Fibroblast of lung (primary cell): ENCODE results near the gene HPN. TPM values are rescaled to one million over a fixed set of nuclear protein-coding genes. Genes with fewer than 3 reads are reported as not detected.

ENCODE experiments used
- DNase-seq, 2 donors: peaks; one replicate each; pipeline versions ENCODE4 v3.0.0 to v3.0.0-alpha.2; 2010; ENCODE audit warnings: low read depth in 2 of 2
- H2AFZ ChIP-seq: 2 replicates; pipeline ENCODE4 v1.5.1; 2012; ENCODE audit warnings: low read length, control low read depth, inconsistent platforms
- H3K27ac ChIP-seq: 2 replicates; pipeline ENCODE4 v1.5.1; 2011; ENCODE audit warnings: low read length, control low read depth; ENCODE audit not compliant: insufficient read depth
- H3K27me3 ChIP-seq: 2 replicates; pipeline ENCODE4 v1.5.1; 2011; ENCODE audit warnings: mild to moderate bottlenecking, low read length; ENCODE audit not compliant: control insufficient read depth, insufficient read depth
- H3K36me3 ChIP-seq: 2 replicates; pipeline ENCODE4 v1.5.1; 2011; ENCODE audit warnings: low read length; ENCODE audit not compliant: control insufficient read depth, insufficient read depth
- H3K4me1 ChIP-seq: 2 replicates; pipeline ENCODE4 v1.5.1; 2011; ENCODE audit warnings: low read length; ENCODE audit not compliant: control insufficient read depth, insufficient read depth; ENCODE audit errors: extremely low read depth
- H3K4me2 ChIP-seq: 2 replicates; pipeline ENCODE4 v1.5.1; 2011; ENCODE audit warnings: low read length, control low read depth; ENCODE audit not compliant: insufficient read depth; ENCODE audit errors: extremely low read depth
- H3K4me3 ChIP-seq, 4 experiments: fragments of 200-600 bp in 1 of 4; sonication (generic) in 1 of 4; replicated peaks in 1 of 4; 2 replicates each; pipeline ENCODE4 v1.5.1; 2011 to 2016; ENCODE audit warnings: low read length in 4 of 4, low read depth in 3 of 4, mild to moderate bottlenecking in 3 of 4, control low read depth in 2 of 4, inconsistent platforms in 1 of 4, mixed read lengths in 1 of 4; ENCODE audit not compliant: insufficient read depth in 1 of 4; ENCODE audit errors: control extremely low read depth in 1 of 4
- H3K79me2 ChIP-seq: 2 replicates; pipeline ENCODE4 v1.5.1; 2012; ENCODE audit warnings: mild to moderate bottlenecking, low read length, inconsistent platforms; ENCODE audit not compliant: control insufficient read depth, insufficient read depth
- H3K9ac ChIP-seq: 2 replicates; pipeline ENCODE4 v1.5.1; 2011; ENCODE audit warnings: mild to moderate bottlenecking, low read length, control low read depth; ENCODE audit not compliant: insufficient read depth
- H3K9me3 ChIP-seq: 2 replicates; pipeline ENCODE4 v1.5.1; 2012; ENCODE audit warnings: low read depth, low read length; ENCODE audit not compliant: control insufficient read depth, insufficient read depth
- H4K20me1 ChIP-seq: 2 replicates; pipeline ENCODE4 v1.5.1; 2011; ENCODE audit warnings: low read length; ENCODE audit not compliant: control insufficient read depth, insufficient read depth; ENCODE audit errors: extremely low read depth
- CTCF ChIP-seq, 2 donors: IDR thresholded peaks in 1 of 2; conservative IDR thresholded peaks in 1 of 2; 1 replicate in 1 of 2; 2 replicates in 1 of 2; pipeline ENCODE4 v1.5.1; 2011 to 2012; ENCODE audit warnings: low read length in 2 of 2, control low read depth in 1 of 2, inconsistent platforms in 1 of 2, low read depth in 1 of 2, mild to moderate bottlenecking in 1 of 2
- EZH2 ChIP-seq: IDR thresholded peaks from 2 replicates; pipeline ENCODE4 v1.5.1; 2012; ENCODE audit warnings: low read length, control low read depth, mild to moderate bottlenecking; ENCODE audit errors: missing control alignments
- polyA plus RNA-seq, 2 donors: library from polyadenylated mRNA; depleted of rRNA in 1 of 2; stranded (reverse) in 1 of 2; unstranded in 1 of 2; fragments of >200 nt; gene quantifications; 2 replicates each; pipeline ENCODE4 v1.2.1, GENCODE V29; 2011 to 2012; ENCODE audit warnings: missing spikeins in 1 of 2
- total RNA-seq: library from RNA; depleted of rRNA; stranded (reverse); fragments of >200 nt; gene quantifications from 2 replicates; pipeline ENCODE4 v1.2.1, GENCODE V29; 2014

Gene HPN
- total and polyA plus RNA-seq, 2 donors (not counting 1 experiment from before 2014, with no cell fraction given): 0.33 TPM; not detected in 1

GRCh38 chr19:35077411-35078223 is 36.1 kb downstream of the HPN start:
- Histone ChIP-seq H3K27ac (no peak overlapping the region), H3K4me2 (no peak overlapping the region), H3K4me1 (no peaks in the 10 kb centered on the region), H3K9me3 (no peaks in the 10 kb centered on the region), H4K20me1 (no peaks in the 10 kb centered on the region), H3K9ac (no peak overlapping the region), H3K27me3 (no peaks in the 10 kb centered on the region), H2AFZ (no peak overlapping the region), H3K36me3 (no peaks in the 10 kb centered on the region), H3K4me3 (no peak overlapping the region), H3K79me2 (no peaks in the 10 kb centered on the region)
- TF ChIP-seq CTCF (conservative IDR thresholded peaks at IDR 0.05 in 1 of 2, IDR thresholded peaks at IDR 0.05 in 1 of 2; ENCODE audit: low read depth in 1 of 2, low read length in 2 of 2): no peak
- no peak for TF ChIP-seq EZH2
- no peak for DNase-seq

- Histone ChIP-seq H3K27me3 (no peaks in the 10 kb centered on the region), H3K9ac (no peak overlapping the region), H3K79me2 (no peaks in the 10 kb centered on the region), H3K9me3 (no peaks in the 10 kb centered on the region), H3K4me1 (no peaks in the 10 kb centered on the region), H3K27ac (no peak overlapping the region), H3K36me3 (no peaks in the 10 kb centered on the region), H4K20me1 (no peaks in the 10 kb centered on the region), H3K4me3 (no peak overlapping the region), H2AFZ (no peak overlapping the region), H3K4me2 (no peak overlapping the region)
- DNase-seq: no peak
- TF ChIP-seq EZH2 (no peak), CTCF (conservative IDR thresholded peaks at IDR 0.05 in 1 of 2, IDR thresholded peaks at IDR 0.05 in 1 of 2; ENCODE audit: low read depth in 1 of 2, low read length in 2 of 2) (no peak)
Measured at GRCh38 chr19:35079826-35080225, 38.3 kb downstream of the HPN start.

DNA sequence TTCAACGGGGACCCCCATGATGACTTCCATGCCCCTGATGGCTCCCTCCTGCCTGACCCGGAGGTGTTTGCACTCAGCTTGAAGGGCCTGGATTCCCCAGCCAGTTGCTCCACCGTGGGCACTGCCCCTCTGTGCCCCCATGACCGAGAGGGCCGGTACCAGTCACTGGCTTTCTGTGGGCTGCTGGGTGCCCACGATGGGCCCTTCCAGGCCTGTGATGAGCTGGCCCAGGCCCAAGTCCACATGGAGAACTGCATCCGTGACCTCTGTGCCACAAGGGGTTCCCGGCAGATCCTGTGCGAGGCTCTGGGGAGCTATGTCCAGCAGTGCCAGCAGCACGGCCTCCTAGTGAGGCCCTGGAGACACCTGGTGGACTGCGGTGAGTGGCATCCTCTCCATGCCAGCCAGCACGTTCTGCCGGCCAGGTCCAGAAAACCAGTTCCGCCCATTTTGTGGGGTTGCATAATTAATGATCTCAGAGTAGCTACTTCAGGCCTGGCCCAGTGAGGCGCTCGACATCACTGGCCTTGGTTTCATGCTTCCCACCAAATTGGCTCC is 39.2 kb downstream of the HPN start:
- Histone ChIP-seq H3K4me1 (no peaks in the 10 kb centered on the region), H3K4me3 (no peak overlapping the region), H3K9me3 (no peaks in the 10 kb centered on the region), H2AFZ (no peak overlapping the region), H3K79me2 (no peaks in the 10 kb centered on the region), H3K4me2 (no peak overlapping the region), H3K27ac (no peak overlapping the region), H3K27me3 (no peaks in the 10 kb centered on the region), H3K9ac (no peak overlapping the region), H4K20me1 (no peaks in the 10 kb centered on the region), H3K36me3 (no peaks in the 10 kb centered on the region)
- DNase-seq: no peak
- TF ChIP-seq CTCF (conservative IDR thresholded peaks at IDR 0.05 in 1 of 2, IDR thresholded peaks at IDR 0.05 in 1 of 2; ENCODE audit: low read depth in 1 of 2, low read length in 2 of 2) (no peak), EZH2 (no peak)
